GM18508 (cell line): ENCODE results near the gene MAPK14.

Source experiments
- ATAC-seq: cut with Tn5 transposase; IDR thresholded peaks from one replicate; pipeline ENCODE4 v1.9.1; 2021; ENCODE audit warnings: moderate number of reproducible peaks; ENCODE audit not compliant: insufficient read depth, unreplicated experiment

Gene MAPK14

DNA sequence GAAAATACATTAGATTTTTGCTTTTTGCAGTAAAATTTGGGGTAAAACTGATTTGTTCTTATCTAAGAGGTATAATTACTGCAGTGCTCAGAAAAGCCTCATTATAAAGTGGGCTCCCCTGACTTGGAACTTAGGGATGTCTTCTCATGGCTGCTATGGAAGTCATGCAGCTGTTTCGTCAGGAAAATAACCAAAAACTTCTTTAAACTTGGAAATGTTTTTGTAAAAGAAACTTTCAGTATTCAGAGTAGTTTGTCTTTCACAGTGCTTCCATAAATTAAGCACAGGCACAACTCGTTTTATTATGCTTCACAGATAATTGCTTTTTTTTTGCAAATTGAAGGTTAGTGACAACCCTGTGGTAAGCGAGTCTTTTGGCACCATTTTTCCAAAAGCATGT, 6.8 kb downstream of the MAPK14 start:
- ATAC-seq = no peak

DNA sequence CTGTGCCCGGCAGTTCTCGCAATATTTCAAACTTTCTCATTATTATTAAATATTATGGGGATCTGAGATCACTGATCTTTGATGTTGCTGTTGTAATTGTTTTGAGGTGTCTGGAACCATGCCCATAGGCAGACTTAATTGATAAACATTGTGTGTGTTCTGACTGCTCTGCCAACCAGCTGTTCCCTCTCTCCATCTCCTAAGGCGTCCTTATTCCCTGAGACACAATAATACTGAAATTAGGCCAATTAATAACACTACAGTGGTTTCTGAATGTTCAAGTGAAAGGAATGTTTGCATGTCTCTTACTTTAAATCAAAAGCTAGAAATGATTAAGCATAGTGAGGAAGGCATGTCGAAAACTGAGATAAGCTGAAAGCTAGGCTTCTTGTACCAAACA, 7.6 kb downstream of the MAPK14 start:
- ATAC-seq = no peak

DNA sequence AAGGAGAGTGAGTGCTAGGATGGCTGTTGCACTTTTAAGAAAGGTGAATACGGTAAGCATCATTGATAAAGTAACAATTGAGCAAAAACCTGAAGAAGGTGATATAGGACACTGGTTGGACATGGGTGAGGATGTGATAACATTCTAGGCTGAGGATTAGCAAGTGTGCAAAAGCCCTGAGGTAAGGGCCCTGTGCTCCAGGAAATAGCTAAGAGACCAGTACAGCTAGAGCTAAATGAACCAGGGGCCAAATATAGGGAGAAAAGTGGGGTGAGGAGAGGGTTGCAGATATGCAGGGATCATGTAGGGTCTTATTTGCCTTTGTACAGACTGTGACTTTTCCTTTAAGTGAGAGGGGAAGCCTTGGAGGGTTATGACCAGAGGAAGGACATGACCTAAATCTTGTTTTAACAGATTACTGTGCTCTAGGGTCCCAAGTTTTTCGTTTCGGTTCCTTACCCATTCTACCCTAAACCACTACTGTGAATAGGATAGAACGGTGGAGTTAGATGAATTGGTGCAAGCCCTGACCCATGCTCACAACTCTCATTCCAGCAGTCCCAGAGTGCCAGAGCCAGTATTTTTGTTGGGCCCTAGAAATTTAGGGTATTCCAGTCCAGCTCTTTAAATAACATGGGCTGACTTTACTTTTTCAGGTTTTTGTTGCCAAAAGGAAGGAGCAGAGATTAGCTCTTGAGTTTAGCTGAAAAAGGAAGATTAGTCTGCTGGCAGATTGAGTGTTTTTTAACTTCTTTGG, 10.7 kb downstream of the MAPK14 start:
- no peak for ATAC-seq

DNA sequence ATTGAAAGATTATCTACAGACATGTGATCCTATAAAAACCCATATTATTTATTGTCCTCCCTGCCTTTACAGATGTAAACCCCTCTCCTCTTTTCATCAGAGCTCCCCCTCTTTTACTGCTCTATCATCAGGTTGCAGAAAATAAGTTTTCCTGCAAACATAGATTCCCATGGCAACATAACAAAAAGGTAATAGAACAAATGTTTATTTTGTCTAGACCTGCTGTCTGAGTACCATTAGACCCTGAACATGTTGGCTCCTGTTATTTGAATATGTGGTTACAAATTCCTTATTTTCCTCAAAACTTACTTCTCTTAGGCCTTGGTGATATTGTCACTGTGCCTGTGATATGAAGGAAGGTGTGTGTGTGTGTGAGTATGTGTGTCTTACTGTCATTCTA, 11.5 kb downstream of the MAPK14 start:
- no peak for ATAC-seq

DNA sequence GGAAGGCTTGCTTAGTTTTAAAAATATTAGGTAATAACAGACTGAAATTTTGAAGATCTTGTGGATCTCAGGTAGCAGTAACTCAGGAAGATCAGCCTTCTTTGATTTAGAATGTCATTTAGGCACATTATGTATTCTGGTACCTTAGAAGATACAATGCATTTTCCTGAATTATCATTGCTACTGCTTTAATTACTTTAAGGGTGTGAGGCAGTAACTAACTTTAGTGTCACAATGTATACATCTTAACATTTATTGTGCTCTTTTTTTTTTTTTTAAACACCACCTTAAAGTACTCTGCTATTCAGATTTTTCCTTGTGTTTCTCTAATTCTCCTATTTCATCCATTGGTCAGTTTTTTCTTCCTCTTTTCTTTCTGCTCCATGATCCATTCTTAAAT, 13.3 kb downstream of the MAPK14 start:
- no peak for ATAC-seq

DNA sequence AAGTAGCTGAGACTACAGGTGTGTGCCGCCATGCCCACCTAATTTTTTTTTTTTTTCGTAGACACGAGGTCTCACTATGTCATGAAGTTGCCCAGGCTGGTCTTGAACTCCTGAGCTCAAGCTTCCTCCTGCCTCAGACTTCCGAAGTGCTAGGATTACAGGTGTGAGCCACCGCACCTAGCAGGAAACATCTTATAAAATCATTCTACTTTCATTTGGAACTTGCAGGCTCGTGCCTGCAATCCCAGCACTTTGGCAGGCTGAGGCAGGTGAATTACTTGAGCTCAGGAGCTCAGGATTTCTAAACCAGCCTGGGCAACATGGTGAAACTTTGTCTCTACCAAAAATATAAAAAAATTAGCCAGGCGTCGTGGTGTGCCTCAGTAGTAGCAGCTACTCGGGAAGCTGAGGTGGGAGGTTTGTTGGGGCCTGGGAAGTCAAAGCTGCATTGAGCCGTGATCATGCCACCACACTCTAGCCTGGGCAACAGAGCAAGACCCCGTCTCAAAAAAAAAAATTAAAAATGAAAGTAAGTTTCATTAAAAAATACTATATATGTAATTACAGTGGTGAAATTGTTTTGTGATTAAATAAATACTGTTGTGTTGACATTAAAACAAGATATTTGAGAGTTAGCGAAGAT, 15.1 kb downstream of the MAPK14 start:
- ATAC-seq = no peak

DNA sequence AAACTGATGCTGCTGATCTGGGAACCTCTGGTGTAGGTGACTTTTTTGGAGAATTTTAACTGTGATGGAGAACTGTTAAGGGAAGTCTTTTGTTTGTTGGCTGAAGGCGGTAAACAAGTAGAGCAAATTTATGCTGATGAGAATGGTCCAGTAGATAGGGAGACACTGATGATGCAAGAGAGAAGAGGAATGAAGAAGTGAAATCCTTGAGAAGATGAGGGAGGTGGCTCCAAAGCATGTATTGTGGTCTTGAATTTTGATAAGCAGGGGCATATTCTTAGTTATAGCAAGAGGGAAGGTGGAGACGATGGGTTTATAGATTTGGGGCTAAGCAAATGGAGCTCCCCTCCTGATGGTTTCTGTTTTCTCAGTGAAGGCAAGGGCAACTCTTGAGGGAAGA, 22.0 kb downstream of the MAPK14 start:
- no peak for ATAC-seq

DNA sequence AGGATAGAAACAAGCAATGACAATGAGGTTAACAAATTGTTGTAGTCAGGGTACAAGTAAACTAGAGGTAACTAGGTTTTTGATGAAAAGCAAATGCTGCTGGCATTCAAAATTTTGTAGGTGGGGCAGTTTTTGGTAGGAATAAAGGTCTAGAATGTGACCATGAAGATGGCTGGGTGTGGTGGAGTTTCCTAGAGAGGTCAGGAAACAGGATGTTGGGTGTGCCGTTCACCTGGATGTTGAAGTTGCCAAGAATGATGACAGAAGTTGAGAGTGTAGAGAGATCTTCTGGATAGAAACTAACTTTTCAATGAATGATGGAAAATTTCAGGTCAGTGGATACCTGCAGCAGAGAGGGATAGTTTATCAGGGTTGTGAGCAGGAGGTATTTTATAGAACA, 22.7 kb downstream of the MAPK14 start:
- no peak for ATAC-seq

DNA sequence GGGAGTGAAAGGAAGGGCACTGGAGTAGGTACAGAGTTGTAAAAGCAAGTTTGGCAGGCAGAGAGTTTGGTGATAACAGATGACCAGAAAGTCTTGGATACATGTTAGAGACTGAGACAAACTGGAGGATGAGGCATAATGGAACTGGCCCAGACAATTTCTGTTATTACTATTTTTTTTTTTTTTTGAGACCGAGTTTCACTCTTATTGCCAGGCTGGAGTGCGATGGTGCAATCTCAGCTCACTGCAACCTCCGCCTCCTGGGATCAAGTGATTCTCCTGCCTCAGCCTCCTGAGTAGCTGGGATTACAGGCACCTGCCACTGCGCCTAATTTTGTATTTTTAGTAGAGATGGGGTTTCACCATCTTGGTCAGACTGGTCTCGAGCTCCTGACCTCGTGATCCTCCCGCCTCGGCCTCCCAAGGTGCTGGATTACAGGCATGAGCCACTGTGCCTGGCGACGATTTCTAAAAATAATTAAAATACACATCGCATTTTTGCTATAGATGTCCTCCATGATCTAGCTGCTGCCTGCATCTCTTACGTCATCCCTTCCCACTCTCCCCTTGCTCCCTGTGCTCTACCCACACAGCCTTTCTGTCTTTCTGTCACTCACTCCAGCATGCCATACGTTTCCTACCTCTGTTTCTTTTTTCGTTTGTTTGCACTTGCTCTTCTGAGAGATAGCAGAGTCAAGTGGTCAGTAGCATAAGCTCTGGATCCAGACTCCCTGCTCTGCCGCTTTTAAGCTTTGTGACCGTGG, 23.5 kb downstream of the MAPK14 start:
- ATAC-seq = no peak

DNA sequence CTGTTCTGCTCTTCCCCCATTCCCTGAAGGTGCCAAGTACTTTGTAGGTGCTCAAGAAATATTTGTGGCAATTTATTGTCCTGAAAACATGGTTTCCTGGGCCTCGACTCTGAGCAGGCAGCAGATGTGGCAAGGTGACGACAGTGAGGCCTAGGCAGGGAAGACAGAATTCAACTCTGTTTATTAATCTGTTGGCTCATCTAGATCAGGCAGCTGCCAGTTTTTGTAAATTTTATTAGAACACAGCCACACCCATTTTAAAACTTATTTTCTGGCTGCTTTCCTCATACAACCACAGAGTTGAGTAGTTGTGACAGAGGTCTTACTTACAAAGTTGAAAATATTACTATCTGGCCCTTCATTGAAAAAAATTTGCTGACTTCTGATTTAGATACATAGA, 24.5 kb downstream of the MAPK14 start:
- no peak for ATAC-seq

DNA sequence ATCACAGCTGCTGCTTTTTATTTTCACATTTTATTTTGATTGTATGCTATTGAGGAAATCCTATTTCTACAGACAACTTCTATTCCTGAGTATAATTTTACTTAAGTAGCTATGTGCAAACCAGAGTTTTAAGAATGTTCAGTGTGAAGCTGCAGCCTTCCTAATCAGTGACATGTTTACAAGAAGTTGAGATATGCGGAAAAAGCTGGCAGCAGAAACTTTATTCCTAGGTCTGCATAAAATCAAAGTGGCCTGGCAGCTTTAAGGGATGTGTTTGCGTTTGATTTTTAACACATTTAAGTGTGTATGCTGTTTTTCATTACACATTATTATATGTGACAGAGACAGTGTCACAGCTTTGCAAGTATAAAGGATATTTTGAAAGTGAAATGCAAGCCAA, 26.3 kb downstream of the MAPK14 start:
- no peak for ATAC-seq

DNA sequence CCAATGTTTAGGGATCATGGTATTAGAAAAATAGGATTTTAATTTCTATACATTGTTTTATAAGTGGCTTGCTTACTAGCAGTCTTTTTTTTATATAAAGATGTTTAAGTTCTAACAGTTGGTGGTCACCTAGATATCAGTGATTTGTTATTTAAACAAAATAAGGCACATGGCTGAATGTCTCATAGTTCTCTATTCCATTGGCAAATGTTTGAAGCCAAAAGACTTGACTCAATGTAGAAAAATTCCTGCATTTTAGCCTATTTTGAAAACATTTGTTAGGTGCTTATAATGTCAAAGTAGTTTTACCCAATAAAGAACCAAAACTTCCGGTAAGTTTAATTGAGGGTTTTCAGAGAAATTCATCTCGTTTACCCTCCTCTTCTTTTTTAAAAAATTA, 26.8 kb downstream of the MAPK14 start:
- ATAC-seq = no peak

DNA sequence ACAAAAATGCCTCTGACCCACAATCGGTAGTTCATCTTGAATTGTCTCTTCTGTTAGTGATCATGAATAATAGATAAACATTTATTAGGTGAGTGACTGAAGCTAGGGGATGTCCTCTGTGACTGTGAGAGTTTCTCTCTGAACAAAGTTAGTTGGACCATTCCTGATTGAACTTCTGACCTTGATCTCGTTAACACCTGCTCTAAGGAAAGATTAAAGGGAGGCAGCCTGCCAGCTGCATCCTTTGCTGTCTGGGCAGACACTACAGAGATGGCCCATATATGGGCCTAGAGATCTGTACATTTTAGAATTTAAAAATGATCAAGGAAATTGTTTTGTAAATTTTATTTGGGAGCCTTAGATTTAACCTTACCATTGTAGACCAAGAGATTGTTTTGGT, 27.3 kb downstream of the MAPK14 start:
- no peak for ATAC-seq

DNA sequence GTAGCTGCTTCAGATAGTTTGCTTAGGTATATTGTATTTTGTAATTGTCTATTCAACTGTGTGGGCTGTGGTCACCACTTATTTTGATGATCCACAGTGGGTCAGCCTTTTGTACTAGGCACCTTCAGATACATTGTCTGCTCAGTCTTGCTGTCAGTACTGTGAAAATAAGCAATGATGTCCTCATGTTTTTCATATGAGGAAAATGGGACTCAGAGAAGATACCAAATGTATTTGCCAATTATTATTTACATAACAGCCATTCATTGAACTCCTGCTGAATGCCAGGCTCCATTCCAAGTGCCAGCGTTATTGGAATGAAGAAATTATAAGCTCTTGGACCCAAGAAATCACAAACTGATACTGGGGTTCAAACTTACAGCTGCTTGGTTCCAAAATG, 28.6 kb downstream of the MAPK14 start:
- no peak for ATAC-seq

DNA sequence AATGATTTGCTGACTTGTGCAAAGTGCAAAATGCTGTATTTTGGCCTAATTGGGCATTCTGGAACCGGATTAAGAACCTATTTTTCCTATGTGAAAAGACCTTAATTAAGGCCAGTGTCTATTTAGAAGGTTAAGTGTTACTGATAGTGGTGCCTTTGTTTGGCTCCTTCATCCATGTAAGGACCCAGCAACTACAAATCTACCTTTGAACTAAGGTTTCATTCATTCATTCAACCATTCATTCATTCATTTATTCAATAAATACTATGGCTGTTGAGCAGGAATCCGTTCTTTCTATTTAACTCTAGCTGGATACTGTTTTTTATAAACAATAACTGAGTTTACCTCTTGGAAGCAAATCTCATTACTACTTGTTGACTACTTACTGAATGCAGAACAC, 33.6 kb downstream of the MAPK14 start:
- no peak for ATAC-seq

DNA sequence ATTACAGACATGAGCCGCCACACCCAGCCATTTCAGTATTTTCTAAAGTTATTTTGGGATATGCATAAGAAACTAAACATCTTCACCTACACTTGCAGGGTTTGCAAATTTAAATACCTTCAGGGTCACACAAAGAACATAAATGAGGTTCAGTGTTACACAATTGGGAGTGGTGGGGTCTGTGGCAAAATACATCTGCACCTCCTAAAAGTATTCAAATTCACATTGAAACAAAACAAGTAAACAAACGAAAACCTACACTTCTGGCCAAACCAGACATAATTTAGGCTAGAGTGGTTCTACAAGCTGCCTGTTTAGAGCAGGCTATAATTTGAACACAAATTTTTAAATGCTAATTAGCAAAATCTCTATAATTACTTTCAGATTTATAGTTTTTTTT, 34.6 kb downstream of the MAPK14 start:
- no peak for ATAC-seq

DNA sequence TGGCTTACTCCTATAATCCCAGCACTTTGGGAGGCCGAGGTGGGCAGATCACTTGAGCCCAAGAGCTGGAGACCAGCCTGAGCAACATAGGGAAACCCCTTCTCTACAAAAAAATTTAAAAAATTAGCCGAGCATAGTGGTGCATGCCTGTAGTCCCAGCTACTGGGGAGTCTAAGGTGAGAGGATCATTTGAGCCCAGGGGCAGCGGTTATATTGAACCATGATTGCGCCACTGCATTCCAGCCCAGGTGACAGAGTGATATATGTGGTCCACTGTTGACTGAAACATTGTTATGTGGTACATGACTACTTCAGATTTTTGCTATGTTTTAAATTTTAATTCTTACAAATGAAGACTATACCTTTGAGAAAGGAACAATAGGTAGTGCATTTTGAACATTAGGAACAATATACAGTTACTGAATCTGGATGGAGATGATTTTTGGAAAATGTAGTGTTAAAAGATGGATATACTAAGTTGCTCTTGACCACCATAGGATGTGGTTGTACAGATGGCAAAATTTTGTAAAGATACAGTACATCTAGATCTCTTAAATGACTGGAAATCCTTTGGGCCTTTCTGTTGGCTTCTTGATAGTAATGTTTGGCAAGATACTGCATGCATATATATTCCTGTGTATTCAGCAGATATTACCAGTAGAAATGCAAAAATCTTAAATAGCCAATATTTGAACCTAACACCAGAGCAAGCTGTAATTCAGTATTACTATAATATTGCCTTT, 35.9 kb downstream of the MAPK14 start:
- no peak for ATAC-seq

DNA sequence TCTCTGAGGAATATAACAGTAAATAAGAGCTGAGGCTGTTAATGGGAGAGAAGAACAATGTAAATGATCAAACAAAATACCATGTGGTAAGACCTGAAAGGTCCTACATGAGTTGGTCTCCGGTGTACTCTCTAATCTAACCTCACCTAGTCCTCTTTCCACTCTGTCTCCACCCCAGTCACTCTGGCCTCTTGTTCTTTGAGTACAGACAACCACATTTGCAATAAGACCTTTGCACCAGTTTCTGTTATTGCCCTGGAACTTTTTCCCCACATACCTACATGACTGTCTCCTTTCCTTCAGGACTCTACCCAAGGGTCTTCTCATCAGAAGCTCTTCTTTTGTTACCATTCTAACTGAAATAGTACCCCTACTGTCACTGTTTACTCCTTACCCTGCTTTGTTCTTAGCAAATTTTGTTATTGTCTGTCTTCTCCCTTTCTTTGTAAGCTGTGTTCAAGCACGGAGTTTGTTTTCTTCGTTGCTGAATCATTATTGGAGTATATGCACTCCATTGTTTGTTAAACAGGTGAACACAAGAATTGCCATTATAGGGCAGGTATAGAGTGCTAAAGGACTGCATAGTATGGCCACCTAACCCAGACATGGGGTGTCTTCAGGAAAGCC, 37.3 kb downstream of the MAPK14 start:
- no peak for ATAC-seq

DNA sequence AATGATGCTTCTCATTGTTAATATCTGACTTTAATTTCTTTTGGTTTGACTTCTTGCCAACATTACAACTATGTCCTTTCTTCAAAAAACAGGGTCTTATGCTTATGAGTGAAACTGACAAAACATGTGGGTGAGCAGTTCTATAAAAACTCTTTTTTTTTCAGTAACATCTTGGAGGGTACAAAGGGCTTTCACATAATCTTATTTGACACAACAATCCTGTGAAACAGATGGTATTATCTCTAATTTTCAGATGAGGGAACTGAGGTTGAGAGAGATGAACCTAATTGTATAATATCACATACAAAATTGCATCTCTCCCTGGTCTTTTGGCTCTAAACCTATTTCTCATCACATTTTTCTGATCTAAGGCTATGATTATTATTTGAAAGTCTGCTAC, 38.3 kb downstream of the MAPK14 start:
- no peak for ATAC-seq

DNA sequence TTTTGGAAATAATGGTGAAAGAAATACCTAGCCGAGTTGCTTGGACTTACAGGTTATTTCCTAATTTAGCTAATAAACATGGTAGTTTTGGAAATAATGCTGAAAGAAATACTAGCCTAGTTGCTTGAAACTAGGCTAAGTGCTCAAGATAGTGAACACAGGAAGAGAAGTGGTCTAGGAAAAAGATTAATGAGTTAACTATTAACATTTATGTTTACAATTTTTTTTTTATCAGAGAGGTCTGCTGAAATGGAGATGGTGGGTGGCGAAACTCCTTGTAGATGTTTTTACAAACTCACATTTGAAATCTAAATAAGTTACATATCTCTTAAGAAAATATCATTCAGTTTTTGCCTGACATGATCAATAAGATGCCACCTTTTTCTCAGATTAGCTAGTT, 39.2 kb downstream of the MAPK14 start:
- no peak for ATAC-seq
